ENCODE measurements around the gene IFT81. TPM values are rescaled to one million over a fixed set of nuclear protein-coding genes. Genes with fewer than 3 reads are reported as not detected.

Gene IFT81
- total RNA-seq, 1 experiment from 2014 or later, result 9.0 TPM

GRCh38 chr12:110183386-110183785, 59.2 kb downstream of the IFT81 start:
- no peak for TF ChIP-seq ZFX (IDR thresholded peaks at IDR 0.05)
- TF ChIP-seq CTCF (IDR thresholded peaks at IDR 0.05 in 2 of 3, conservative IDR thresholded peaks at IDR 0.05 in 1 of 3; ENCODE audit: borderline replicate concordance in 1 of 3, insufficient read depth in 1 of 3, low read depth in 2 of 3, low read length in 2 of 3), result no peak
- no peak for TF ChIP-seq ELF1 (IDR thresholded peaks at IDR 0.05; ENCODE audit: borderline replicate concordance, low read depth)
- TF ChIP-seq FOSL1 (IDR thresholded peaks at IDR 0.05; ENCODE audit: low read depth), result no peak
- TF ChIP-seq ZNF274 (IDR thresholded peaks at IDR 0.05; ENCODE audit: low read depth, low read length), result no peak
- TF ChIP-seq EZH2phosphoT487 (IDR thresholded peaks at IDR 0.05; ENCODE audit: borderline replicate concordance), result no peak
- TF ChIP-seq EGR1 (IDR thresholded peaks at IDR 0.05; ENCODE audit: low read depth), result no peak
- TF ChIP-seq REST (IDR thresholded peaks at IDR 0.05; ENCODE audit: low read depth), result no peak
- no peak for TF ChIP-seq SIN3A (IDR thresholded peaks at IDR 0.05; ENCODE audit: low read depth)
- Histone ChIP-seq H2AFZ (ENCODE audit: low read depth, low read length, poor library complexity, severe bottlenecking) (no peak overlapping the region), H3K27ac (ENCODE audit: low read depth, low read length) (no peak overlapping the region), H4K20me1 (ENCODE audit: insufficient read depth) (no peaks in the 10 kb centered on the region), H3K4me2 (ENCODE audit: low read length) (no peak overlapping the region), H3K9me3 (ENCODE audit: control insufficient read depth in 1 of 2, insufficient read depth in 1 of 2, low read depth in 1 of 2, low read length in 2 of 2) (peaks cover 10 to 12% of the 10 kb centered on the region in 2 experiments; a peak in 3 of 4 replicates), H3K27me3 (ENCODE audit: insufficient read depth, low read length) (no peaks in the 10 kb centered on the region), H3K9me2 (ENCODE audit: insufficient read depth) (no peaks in the 10 kb centered on the region), H3K4me1 (ENCODE audit: control insufficient read depth in 1 of 2, insufficient read depth in 2 of 2, low read length in 2 of 2) (no peaks in the 10 kb centered on the region), H3K36me3 (ENCODE audit: control insufficient read depth in 1 of 2, insufficient read depth in 2 of 2, low read length in 2 of 2) (no peaks in the 10 kb centered on the region; a peak in 1 of 4 replicates), H3K9ac (ENCODE audit: low read length) (no peak overlapping the region), H3K4me3 (replicated peaks in 1 of 2; ENCODE audit: low read depth in 1 of 2, low read length in 2 of 2) (no peak overlapping the region), H3K79me2 (ENCODE audit: insufficient read depth, low read length) (no peaks in the 10 kb centered on the region)
- BruUV-seq (replicated peaks), result no TSS peak
- RAD21 ChIA-PET (ENCODE audit: low non-redundant PET in 1 of 2, low total read pairs in 2 of 2, uncharacterized antibody in 2 of 2, unreplicated experiment in 2 of 2), result no interaction called here
- POLR2A ChIA-PET, result no interaction called here
- DNase-seq (ENCODE audit: low read depth, low spot score) (no peak), ATAC-seq (no peak)
- CTCF ChIA-PET, result no interaction called here
- intact Hi-C loops (cut with micrococcal nuclease), result no loop called here

Measured in HCT116 (cell line).